Right lobe of liver (tissue), 6 donors: ENCODE measurements around the gene TMEM213. TPM values are rescaled to one million over a fixed set of nuclear protein-coding genes. Genes with fewer than 3 reads are reported as not detected.
"Not testable (repeated sequence)": the region's sequence is repeated elsewhere in the genome, so short reads cannot be mapped to it uniquely, and the experiment has no call there.

Experiments
- ATAC-seq, 4 donors: fragments of 200-7000 bp; cut with Tn5 transposase; one replicate each; pipeline ENCODE4 v1.9.1; 2020; ENCODE audit warnings: mild to moderate bottlenecking in 4 of 4, moderate library complexity in 4 of 4
- DNase-seq, 3 donors: peaks; one replicate each; pipeline ENCODE4 v3.0.0-alpha.2; 2020
- H3K27ac ChIP-seq, 3 donors: fragments of 200-600 bp; one replicate each; pipeline ENCODE4 v1.8.0; 2022
- H3K27me3 ChIP-seq, 2 donors: fragments of 200-600 bp; one replicate each; pipeline ENCODE4 v1.8.0; 2022
- H3K36me3 ChIP-seq, 4 donors: fragments of 200-600 bp; sonication (generic) in 1 of 4; one replicate each; pipeline versions ENCODE4 v1.5.1 to v1.8.0; 2017 to 2022; ENCODE audit warnings: control low read depth in 1 of 4
- H3K4me1 ChIP-seq, 4 donors: fragments of 200-600 bp; sonication (generic) in 1 of 4; one replicate each; pipeline versions ENCODE4 v1.5.1 to v1.8.0; 2017 to 2022; ENCODE audit warnings: control low read depth in 1 of 4
- H3K4me3 ChIP-seq, 3 donors: fragments of 200-600 bp; one replicate each; pipeline ENCODE4 v1.8.0; 2022
- H3K9me3 ChIP-seq, 4 donors: fragments of 200-600 bp; sonication (generic) in 1 of 4; one replicate each; pipeline versions ENCODE4 v1.5.1 to v1.8.0; 2017 to 2022; ENCODE audit warnings: control low read depth in 1 of 4
- POLR2A ChIP-seq: fragments of 450-650 bp; IDR thresholded peaks from one replicate; pipeline ENCODE4 v1.6.1; 2017; ENCODE audit warnings: antibody characterized with exemption, mild to moderate bottlenecking
- whole genome bisulfite sequencing: methylation state at CpG from one replicate; pipeline ENCODE4 v1.1.6; 2018; ENCODE audit warnings: low coverage, low lambda C conversion rate; ENCODE audit not compliant: insufficient coverage; ENCODE audit errors: missing lambda C conversion rate; 5-methylcytosine and 5-hydroxymethylcytosine counted together
- intact Hi-C, 2 donors: fragments of 100-400 bp; cut with DNase I; formaldehyde crosslinking; loops; one replicate each; pipeline versions ENCODE4 v1.11.2 to v1.14.1; 2022
- total RNA-seq, 6 experiments: library from RNA; depleted of rRNA in 2 of 6; stranded (reverse); fragments of >200 nt in 2 of 6; fragmentation: NEBNext Ultra II Directional in 3 of 6; extraction: Animal tissue kit (Norgen Biotek cat#: 25700) in 3 of 6; gene quantifications; one replicate each; pipeline versions ENCODE4 v1.1.0 to v1.2.4, GENCODE V29; 2016 to 2023
- TF ChIP-seq, protein P1 (sequence below), 4 donors: fragments of 200-600 bp in 3 of 4; fragments of 450-650 bp in 1 of 4; IDR thresholded peaks; one replicate each; pipeline versions ENCODE4 v1.5.1 to v1.8.0; 2016 to 2022; ENCODE audit warnings: antibody characterized with exemption in 4 of 4, mild to moderate bottlenecking in 2 of 4
- donor health status: DM: no; HTN: yes; CAD: no.
- donor health status: DM: no; HTN: no; CAD: no.
- donor health status: DM: no; HTN: no; CAD: no.
- donor health status: DM: no; HTN: yes; CAD: no.
- donor health status: DM: no; HTN: yes; CAD: no.

TMEM213 gene
- total RNA-seq, 6 experiments from 2014 or later: not detected

DNA sequence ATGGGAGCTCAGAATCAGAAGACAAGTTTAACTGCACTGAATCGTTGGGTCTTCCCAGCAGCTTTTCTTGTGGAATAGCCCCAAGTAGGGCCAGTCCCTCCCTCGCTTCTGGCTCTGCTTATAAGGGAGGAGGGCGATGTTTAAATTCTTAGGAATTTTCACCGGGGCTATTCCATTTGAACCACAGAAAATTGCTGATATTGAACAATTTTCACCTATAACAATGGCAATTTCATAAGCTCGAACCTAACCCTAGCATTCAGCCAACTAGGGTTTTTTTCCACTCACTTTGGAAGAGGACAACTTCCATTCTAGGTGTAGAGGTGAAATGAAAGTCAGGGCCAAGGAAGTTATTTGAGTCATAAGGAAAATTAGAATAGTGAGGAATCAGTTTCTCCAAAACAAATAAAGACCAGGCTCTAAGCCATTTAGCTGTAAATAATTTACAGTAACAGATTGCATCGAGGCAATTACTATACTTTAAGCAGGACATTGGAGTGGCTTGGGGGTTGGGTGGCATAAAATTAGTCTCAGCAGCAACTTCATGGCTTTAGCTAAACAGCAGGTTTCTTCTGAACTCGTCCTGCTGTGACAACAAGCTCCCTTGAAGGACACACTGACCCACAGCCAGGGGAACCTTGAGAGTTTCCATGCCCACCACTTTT lies 1.7 kb downstream of the TMEM213 start:
- WGBS: 58% methylated on average over 7 of the region's 7 CpGs
- intact Hi-C loops: no loop called here
- Histone ChIP-seq H3K36me3 (no peaks in the 10 kb centered on the region), H3K27ac (no peak overlapping the region), H3K4me3 (no peak overlapping the region), H3K9me3 (no peaks in the 10 kb centered on the region), H3K27me3 (no peaks in the 10 kb centered on the region), H3K4me1 (no peaks in the 10 kb centered on the region)
- ATAC-seq (no peak), DNase-seq (no peak)
- TF ChIP-seq, protein P1, sequence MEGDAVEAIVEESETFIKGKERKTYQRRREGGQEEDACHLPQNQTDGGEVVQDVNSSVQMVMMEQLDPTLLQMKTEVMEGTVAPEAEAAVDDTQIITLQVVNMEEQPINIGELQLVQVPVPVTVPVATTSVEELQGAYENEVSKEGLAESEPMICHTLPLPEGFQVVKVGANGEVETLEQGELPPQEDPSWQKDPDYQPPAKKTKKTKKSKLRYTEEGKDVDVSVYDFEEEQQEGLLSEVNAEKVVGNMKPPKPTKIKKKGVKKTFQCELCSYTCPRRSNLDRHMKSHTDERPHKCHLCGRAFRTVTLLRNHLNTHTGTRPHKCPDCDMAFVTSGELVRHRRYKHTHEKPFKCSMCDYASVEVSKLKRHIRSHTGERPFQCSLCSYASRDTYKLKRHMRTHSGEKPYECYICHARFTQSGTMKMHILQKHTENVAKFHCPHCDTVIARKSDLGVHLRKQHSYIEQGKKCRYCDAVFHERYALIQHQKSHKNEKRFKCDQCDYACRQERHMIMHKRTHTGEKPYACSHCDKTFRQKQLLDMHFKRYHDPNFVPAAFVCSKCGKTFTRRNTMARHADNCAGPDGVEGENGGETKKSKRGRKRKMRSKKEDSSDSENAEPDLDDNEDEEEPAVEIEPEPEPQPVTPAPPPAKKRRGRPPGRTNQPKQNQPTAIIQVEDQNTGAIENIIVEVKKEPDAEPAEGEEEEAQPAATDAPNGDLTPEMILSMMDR (IDR thresholded peaks at IDR 0.05): no peak
- no peak for TF ChIP-seq POLR2A

DNA sequence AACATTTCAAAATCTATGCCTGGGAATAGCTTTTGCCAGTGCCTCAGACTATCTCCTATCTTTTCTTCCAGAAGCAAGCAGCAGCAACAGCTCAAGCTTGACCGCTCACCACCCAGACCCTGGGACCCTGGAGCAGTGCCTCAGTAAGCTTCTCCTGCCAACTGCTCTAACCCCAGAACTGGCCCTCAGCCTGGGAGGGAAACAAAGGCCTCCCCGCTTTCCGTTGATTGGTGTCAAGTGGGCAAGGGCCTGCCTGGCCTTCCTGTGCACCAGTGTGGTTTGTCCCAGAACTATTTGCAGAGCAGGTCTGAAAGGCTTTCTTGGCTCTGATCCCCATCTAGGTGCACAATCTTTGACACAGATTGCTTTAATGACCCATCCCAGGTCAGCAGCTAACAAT lies 3.5 kb downstream of the TMEM213 start:
- no peaks in the 10 kb centered on the region for H3K9me3 ChIP-seq
- H3K36me3 ChIP-seq: no peaks in the 10 kb centered on the region
- 100% methylated on average over 2 of the region's 3 CpGs for WGBS
- no peaks in the 10 kb centered on the region for H3K27me3 ChIP-seq
- H3K4me1 ChIP-seq: no peaks in the 10 kb centered on the region
- H3K4me3 ChIP-seq: no peak overlapping the region
- ATAC-seq (no peak), DNase-seq (no peak)
- TF ChIP-seq, protein P1 (IDR thresholded peaks at IDR 0.05): no peak
- no peak for TF ChIP-seq POLR2A
- intact Hi-C loops: no loop called here
- H3K27ac ChIP-seq: no peak overlapping the region

DNA sequence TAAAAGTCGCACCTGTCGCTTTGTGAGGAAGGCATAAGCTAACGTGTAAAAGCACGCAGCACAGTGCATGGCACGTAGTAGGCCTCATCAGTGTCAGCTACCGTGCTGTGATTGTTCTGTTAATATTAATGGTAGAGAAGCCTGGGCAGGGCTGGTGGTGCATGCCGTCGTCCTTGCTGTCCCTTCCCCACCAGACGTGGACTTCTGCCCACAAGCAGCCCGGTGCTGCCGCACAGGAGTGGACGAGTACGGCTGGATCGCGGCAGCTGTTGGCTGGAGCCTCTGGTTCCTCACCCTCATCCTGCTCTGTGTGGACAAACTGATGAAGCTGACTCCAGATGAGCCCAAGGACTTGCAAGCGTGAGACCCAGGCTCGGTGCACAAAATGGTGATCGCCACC lies 4.9 kb downstream of the TMEM213 start:
- no peak for ATAC-seq
- Histone ChIP-seq H3K27ac (no peak overlapping the region), H3K4me1 (no peaks in the 10 kb centered on the region), H3K4me3 (no peak overlapping the region), H3K9me3 (no peaks in the 10 kb centered on the region), H3K27me3 (no peaks in the 10 kb centered on the region), H3K36me3 (no peaks in the 10 kb centered on the region)
- 90% methylated on average over 16 of the region's 18 CpGs for WGBS
- TF ChIP-seq POLR2A: no peak
- TF ChIP-seq, protein P1 (IDR thresholded peaks at IDR 0.05): no peak
- intact Hi-C loops: no loop called here
- DNase-seq: no peak

DNA sequence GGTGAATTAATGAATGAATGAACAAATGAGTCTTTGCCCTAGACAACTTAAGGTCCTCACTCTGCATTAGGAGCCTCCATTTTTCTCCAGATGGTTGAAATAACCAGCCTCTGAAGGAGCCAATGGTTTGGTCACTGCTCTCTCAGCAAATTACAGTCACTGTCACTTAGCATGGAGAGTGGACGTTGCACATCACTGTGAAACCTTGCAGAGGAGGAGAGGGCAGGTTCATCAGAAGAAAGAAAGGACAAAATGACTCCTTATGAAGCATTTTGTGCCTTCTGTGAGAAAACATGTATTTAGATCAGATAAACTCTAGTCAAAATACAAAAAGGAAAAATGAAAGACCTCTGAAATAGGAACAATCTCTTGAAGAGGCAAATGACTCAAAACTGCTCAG lies 6.8 kb downstream of the TMEM213 start:
- WGBS: 30% methylated on average over 1 of the region's 1 CpG
- ATAC-seq (no peak), DNase-seq (no peak)
- Histone ChIP-seq H3K36me3 (no peaks in the 10 kb centered on the region), H3K27ac (no peak overlapping the region), H3K27me3 (no peaks in the 10 kb centered on the region), H3K9me3 (no peaks in the 10 kb centered on the region), H3K4me3 (no peak overlapping the region), H3K4me1 (no peaks in the 10 kb centered on the region)
- intact Hi-C loops: no loop called here
- no peak for TF ChIP-seq POLR2A
- TF ChIP-seq, protein P1 (IDR thresholded peaks at IDR 0.05): no peak

DNA sequence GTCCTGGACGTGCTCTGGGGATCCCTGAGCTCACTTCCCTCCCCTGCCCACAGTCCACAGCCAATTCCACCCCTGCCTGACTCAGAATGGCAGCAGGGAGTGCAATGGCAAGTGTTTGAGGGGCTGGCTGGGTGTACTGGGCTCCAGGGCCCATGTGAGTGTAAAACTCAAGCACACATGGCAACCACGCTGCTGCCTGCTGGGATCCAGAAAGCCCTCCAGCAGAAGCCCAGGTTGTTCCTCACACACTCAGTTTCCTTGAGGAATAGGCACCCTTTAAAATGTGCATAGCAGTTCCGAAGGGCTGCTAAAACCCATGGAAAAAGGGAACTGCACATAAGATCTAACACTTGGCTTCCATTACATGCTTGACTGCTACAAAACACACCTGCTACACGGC lies 11.6 kb downstream of the TMEM213 start:
- Histone ChIP-seq H3K27ac (no peak overlapping the region), H3K4me1 (no peaks in the 10 kb centered on the region), H3K27me3 (no peaks in the 10 kb centered on the region), H3K9me3 (no peaks in the 10 kb centered on the region), H3K36me3 (no peaks in the 10 kb centered on the region), H3K4me3 (no peak overlapping the region)
- TF ChIP-seq, protein P1 (IDR thresholded peaks at IDR 0.05): no peak
- TF ChIP-seq POLR2A: no peak
- intact Hi-C loops: no loop called here
- DNase-seq (no peak), ATAC-seq (no peak)
- WGBS: 92% methylated on average over 2 of the region's 4 CpGs

DNA sequence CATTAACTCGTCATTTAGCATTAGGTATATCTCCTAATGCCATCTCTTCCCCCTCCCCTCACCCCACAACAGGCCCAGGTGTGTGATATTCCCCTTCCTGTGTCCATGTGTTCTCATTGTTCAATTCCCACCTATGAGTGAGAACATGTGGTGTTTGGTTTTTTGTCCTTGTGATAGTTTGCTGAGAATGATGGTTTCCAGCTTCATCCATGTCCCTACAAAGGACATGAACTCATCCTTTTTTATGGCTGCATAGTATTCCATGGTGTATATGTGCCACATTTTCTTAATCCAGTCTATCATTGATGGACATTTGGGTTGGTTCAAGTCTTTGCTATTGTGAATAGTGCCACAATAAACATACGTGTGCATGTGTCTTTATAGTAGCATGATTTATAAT lies 13.5 kb downstream of the TMEM213 start:
- H3K9me3 ChIP-seq, H3K27ac ChIP-seq, intact Hi-C loops, ATAC-seq, H3K4me3 ChIP-seq, H3K4me1 ChIP-seq, H3K27me3 ChIP-seq, DNase-seq, H3K36me3 ChIP-seq: not testable (repeated sequence)
- WGBS: 79% methylated on average over 2 of the region's 2 CpGs
